A673 (cell line): Measurements from ENCODE around the gene ROR2. TPM values are rescaled to one million over a fixed set of nuclear protein-coding genes. Genes with fewer than 3 reads are reported as not detected.

Experiments
- BruUV-seq: library from RNA; stranded (reverse); fragments of 400-500 nt; replicated peaks from 2 replicates; lab custom pipeline; 2021; lab: Mats Ljungman, UMichigan
- CTCF ChIA-PET: fragments of 300-600 bp; sonication (Branson Sonifier 250); formaldehyde crosslinking; loops from one replicate; lab custom pipeline; 2022; ENCODE audit warnings: antibody characterized with exemption; lab: Charles Lee
- POLR2A ChIA-PET: fragments of 300-600 bp; sonication (Branson Sonifier 250); formaldehyde crosslinking; loops from one replicate; lab custom pipeline; 2022; ENCODE audit warnings: antibody characterized with exemption; ENCODE audit not compliant: low non-redundant PET; lab: Charles Lee
- DNase-seq: peaks from one replicate; pipeline ENCODE4 v3.0.0-alpha.2; 2015; ENCODE audit warnings: low spot score
- H3K27ac ChIP-seq: fragments of 200-600 bp; sonication (generic); 2 replicates; pipeline ENCODE4 v1.5.1; 2016; ENCODE audit warnings: mixed run types, low read depth, mild to moderate bottlenecking, mixed read lengths, antibody characterized with exemption, low read length; ENCODE audit not compliant: poor library complexity, severe bottlenecking
- H3K27me3 ChIP-seq: fragments of 200-600 bp; sonication (generic); replicated peaks from 2 replicates; pipeline ENCODE4 v1.6.1; 2017; ENCODE audit warnings: mixed run types, low read depth, mild to moderate bottlenecking, mixed read lengths, antibody characterized with exemption, low read length; ENCODE audit not compliant: insufficient read depth, poor library complexity
- H3K36me3 ChIP-seq: fragments of 200-600 bp; sonication (generic); 2 replicates; pipeline ENCODE4 v1.6.1; 2016; ENCODE audit warnings: mixed run types, mild to moderate bottlenecking, mixed read lengths, antibody characterized with exemption, low read length; ENCODE audit not compliant: insufficient read depth, poor library complexity, severe bottlenecking
- H3K4me1 ChIP-seq: fragments of 200-600 bp; sonication (generic); 2 replicates; pipeline ENCODE4 v1.6.1; 2017; ENCODE audit warnings: mixed run types, mild to moderate bottlenecking, mixed read lengths, antibody characterized with exemption, low read length; ENCODE audit not compliant: insufficient read depth, poor library complexity, severe bottlenecking
- H3K4me3 ChIP-seq: fragments of 200-600 bp; sonication (generic); 2 replicates; pipeline ENCODE4 v1.5.1; 2016; ENCODE audit warnings: low read depth, mixed run types, mild to moderate bottlenecking, mixed read lengths, low read length; ENCODE audit not compliant: poor library complexity, severe bottlenecking
- H3K9me3 ChIP-seq: fragments of 200-600 bp; sonication (generic); 2 replicates; pipeline ENCODE4 v1.6.1; 2016; ENCODE audit warnings: mixed run types, low read depth, mild to moderate bottlenecking, mixed read lengths, antibody characterized with exemption, low read length; ENCODE audit not compliant: poor library complexity, severe bottlenecking
- CTCF ChIP-seq: fragments of 300-800, 200-600 bp; sonication (generic); conservative IDR thresholded peaks from 2 replicates; pipeline ENCODE4 v1.5.1; 2017; ENCODE audit warnings: low read depth, mild to moderate bottlenecking, antibody characterized with exemption, low read length, moderate library complexity, mixed read lengths
- EZH2 ChIP-seq: fragments of 200-600 bp; sonication (generic); IDR thresholded peaks from 2 replicates; pipeline ENCODE4 v1.6.1; 2017; ENCODE audit warnings: borderline replicate concordance, low read depth, mild to moderate bottlenecking, mixed read lengths, antibody characterized with exemption, low read length; ENCODE audit not compliant: poor library complexity, severe bottlenecking
- intact Hi-C: fragments of 100-400 bp; cut with micrococcal nuclease; formaldehyde crosslinking; loops from one replicate; pipeline ENCODE4 v1.10.0; 2022; ENCODE audit not compliant: unreplicated experiment
- total RNA-seq: library from RNA; stranded (reverse); gene quantifications from 2 replicates; pipeline ENCODE4 v1.2.3, GENCODE V29; 2021

ROR2 gene
- total RNA-seq, 1 experiment from 2014 or later, result 12.3 TPM

GRCh38 chr9:91582181-91582580 is 367.8 kb downstream of the ROR2 start:
- intact Hi-C loops, result no loop called here
- Histone ChIP-seq H3K9me3 (no peaks in the 10 kb centered on the region), H3K4me3 (no peak overlapping the region), H3K27ac (no peak overlapping the region), H3K4me1 (peaks cover 12% of the 10 kb centered on the region), H3K27me3 (no peaks in the 10 kb centered on the region), H3K36me3 (no peaks in the 10 kb centered on the region)
- BruUV-seq, result no TSS peak
- CTCF ChIA-PET, result no interaction called here
- no peak for DNase-seq
- TF ChIP-seq EZH2, result no peak
- TF ChIP-seq CTCF, result no peak
- POLR2A ChIA-PET, result no interaction called here

GRCh38 chr9:91580136-91580535 is 369.9 kb downstream of the ROR2 start:
- no peaks in the 10 kb centered on the region for H3K27me3 ChIP-seq
- peak; percentile 33 for DNase-seq
- CTCF ChIA-PET, result no interaction called here

GRCh38 chr9:91578911-91579310 is 371.1 kb downstream of the ROR2 start:
- intact Hi-C loops, result no loop called here
- Histone ChIP-seq H3K27ac (no peak overlapping the region), H3K9me3 (no peaks in the 10 kb centered on the region), H3K4me1 (peaks cover 12% of the 10 kb centered on the region), H3K27me3 (no peaks in the 10 kb centered on the region), H3K4me3 (no peak overlapping the region), H3K36me3 (no peaks in the 10 kb centered on the region)
- no TSS peak for BruUV-seq
- TF ChIP-seq EZH2, result no peak
- POLR2A ChIA-PET, result no interaction called here
- no peak for DNase-seq
- CTCF ChIA-PET, result no interaction called here

More at GRCh38 chr9:91580136-91580535, 369.9 kb downstream of the ROR2 start:
- Histone ChIP-seq H3K27ac (no peak overlapping the region), H3K4me3 (no peak overlapping the region), H3K9me3 (no peaks in the 10 kb centered on the region), H3K4me1 (peaks cover 12% of the 10 kb centered on the region), H3K36me3 (no peaks in the 10 kb centered on the region)
- no TSS peak for BruUV-seq
- TF ChIP-seq EZH2 (no peak), CTCF (no peak)
- intact Hi-C loops, result no loop called here
- POLR2A ChIA-PET, result no interaction called here

GRCh38 chr9:91577633-91578061 is 372.4 kb downstream of the ROR2 start:
- Histone ChIP-seq H3K4me1 (peaks cover 12% of the 10 kb centered on the region), H3K36me3 (no peaks in the 10 kb centered on the region), H3K27me3 (no peaks in the 10 kb centered on the region), H3K27ac (no peak overlapping the region), H3K4me3 (no peak overlapping the region), H3K9me3 (no peaks in the 10 kb centered on the region)
- ChIA-PET CTCF (no interaction called here), POLR2A (no interaction called here)
- intact Hi-C loops, result no loop called here
- DNase-seq, result no peak
- BruUV-seq, result no TSS peak
- TF ChIP-seq EZH2 (no peak), CTCF (no peak)
